A549 (cell line): ENCODE data around the gene MFAP2.

ENCODE experiments used
- CTCF ChIP-seq: fragments of >200 bp; sonication (Bioruptor Twin); formaldehyde crosslinking; IDR thresholded peaks from 3 replicates; pipeline ENCODE4 v1.5.1; 2016
- ESRRA ChIP-seq: fragments of 150-350 bp; IDR thresholded peaks from 2 replicates; pipeline ENCODE4 v1.6.1; 2014; ENCODE audit warnings: mild to moderate bottlenecking, low read length, borderline replicate concordance
- HMGXB4 ChIP-seq: fragments of 250-450 bp; sonication (Bioruptor Pico); IDR thresholded peaks from 2 replicates; pipeline ENCODE4 v1.5.0; 2021; ENCODE audit warnings: mild to moderate bottlenecking, moderate library complexity, borderline replicate concordance
- PHF8 ChIP-seq: fragments of 200-600 bp; sonication (generic); IDR thresholded peaks from 2 replicates; pipeline ENCODE4 v1.6.1; 2016; ENCODE audit warnings: low read depth, mild to moderate bottlenecking, antibody characterized with exemption, moderate library complexity, borderline replicate concordance
- RCOR1 ChIP-seq: fragments of 150-350 bp; IDR thresholded peaks from 2 replicates; pipeline ENCODE4 v1.6.1; 2014; ENCODE audit warnings: antibody characterized with exemption, low read length, low read depth
- REST ChIP-seq: fragments of 200-600 bp; sonication (generic); IDR thresholded peaks from 2 replicates; pipeline ENCODE4 v1.6.1; 2016; ENCODE audit warnings: antibody characterized with exemption, mild to moderate bottlenecking, moderate library complexity

GRCh38 chr1:16967095-16967575 lies 13.3 kb downstream of the MFAP2 start:
- no peak for TF ChIP-seq CTCF
- no peak for TF ChIP-seq REST
- TF ChIP-seq ESRRA = no peak
- no peak for TF ChIP-seq RCOR1
- no peak for TF ChIP-seq HMGXB4 (CRISPR knock-in tag)
- TF ChIP-seq PHF8 = no peak
